ENCODE measurements around the gene SCRN1.

SCRN1 gene

DNA sequence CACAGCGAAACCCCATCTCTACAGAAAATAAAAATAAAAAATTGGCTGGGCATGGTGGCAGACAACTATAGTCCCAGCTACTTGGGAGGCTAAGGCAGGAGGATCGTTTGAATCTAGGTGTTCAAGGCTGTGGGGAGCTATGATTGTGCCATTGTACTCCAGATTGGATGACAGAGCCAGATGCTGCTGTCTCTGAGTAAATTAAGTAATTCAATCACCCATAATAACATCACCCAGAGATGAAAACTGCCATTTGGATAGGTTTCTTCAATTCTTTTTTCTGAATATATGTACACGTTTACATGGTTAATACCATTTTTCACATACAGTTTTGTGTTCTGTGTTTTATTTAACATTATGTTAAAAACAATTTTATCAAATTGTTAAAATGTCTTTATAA lies 104.0 kb downstream of the SCRN1 start:
- no peak for DNase-seq

DNA sequence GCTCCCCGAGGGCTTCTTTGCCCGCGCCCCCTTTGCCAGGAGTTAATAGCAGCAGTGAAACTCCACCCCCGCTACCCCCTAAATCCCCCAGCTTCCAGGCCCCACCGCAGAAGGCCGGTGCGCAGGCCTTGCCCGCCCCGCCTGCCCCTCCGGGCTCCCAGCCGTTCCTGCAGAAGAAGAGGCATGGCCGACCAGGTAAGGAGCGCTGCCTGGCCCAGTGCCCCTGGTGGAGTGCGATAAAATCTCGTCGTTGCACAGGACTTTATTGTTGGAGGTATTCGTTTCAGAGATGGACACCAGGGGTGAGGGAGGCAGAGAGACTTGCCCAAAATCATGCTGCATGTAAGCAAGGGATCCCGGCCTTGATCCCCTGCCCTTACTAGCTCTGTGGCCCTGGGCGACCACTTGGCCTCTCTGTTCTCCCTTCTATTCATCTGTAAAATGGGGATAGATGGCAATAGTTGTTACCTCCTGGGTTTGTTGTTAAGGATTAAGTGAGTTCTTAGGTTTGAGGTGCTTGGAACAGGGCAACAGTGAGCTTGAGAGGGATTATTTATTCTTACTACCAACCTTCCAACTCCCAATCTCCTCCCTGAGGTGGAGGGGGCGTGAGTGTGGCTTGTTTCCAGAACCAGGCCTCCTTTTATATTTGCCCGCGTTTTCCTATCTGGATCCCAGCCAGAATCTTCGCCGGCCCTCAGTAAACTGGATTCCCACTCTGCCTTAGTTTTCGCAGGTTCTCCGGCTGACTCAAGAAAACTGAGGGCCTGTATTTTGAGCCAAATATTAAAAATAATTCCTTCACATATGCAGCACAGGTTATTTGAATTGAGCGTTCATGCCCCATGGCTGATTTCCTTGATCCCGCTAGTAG lies 105.0 kb downstream of the SCRN1 start:
- no peak for DNase-seq

DNA sequence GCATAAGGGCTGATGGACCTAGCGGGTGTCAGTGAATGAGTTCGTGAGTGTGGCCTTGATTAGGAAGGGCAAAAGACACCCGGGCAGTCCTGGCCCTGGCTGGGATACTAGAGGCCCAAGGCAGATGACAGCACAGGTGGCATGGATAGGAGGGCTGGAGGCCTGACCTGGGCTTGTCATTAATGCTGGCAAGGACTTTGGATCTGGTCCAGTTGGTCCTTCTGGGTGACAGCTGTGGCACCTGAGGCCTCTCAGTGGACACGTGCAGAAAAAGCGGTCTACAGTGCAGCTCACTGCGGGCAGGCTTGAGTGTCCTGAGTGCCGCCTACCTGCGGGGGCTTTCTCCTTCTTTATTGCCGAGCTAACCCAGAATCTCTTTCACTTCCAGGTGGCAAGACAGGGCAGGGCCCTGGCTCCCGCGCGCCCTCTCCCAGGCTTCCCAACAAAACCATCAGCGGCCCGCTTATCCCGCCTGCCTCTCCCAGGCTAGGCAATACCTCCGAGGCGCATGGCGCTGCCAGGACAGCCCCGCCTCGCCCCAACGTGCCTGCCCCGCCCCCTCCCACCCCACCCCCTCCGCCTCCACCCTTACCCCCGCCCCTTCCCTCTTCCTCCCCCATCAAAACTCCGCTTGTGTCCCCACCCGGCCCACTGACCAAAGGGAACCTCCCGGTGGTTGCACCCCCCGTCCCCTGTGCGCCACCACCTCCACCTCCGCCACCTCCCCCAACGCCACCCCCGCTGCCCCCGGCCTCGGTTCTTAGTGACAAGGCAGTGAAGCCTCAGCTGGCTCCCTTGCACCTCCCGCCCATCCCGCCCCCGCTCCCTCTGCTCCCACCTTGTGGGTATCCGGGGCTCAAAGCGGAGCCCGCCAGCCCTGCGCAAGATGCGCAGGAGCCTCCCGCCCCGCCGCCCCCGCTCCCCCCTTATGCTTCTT lies 105.9 kb downstream of the SCRN1 start:
- no peak for DNase-seq

DNA sequence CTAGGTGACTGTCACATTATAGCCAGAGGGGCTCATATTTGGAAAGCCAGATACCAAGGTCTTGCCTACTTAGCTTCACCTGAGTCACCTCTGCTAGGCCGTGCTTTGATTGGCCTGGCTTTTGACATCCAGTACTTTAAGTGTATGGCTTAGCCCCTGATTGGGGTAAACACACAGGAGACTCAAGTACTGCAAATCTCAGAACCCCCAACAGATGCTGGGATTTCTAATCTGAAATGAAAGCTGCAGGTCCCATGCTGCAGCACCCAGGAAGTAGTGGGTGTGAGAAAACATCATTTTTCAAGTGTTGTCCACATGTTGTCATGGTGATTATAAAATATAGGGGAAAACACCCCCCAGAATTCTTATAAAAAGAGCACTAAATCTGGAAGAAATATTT lies 107.1 kb downstream of the SCRN1 start:
- DNase-seq, result no peak

DNA sequence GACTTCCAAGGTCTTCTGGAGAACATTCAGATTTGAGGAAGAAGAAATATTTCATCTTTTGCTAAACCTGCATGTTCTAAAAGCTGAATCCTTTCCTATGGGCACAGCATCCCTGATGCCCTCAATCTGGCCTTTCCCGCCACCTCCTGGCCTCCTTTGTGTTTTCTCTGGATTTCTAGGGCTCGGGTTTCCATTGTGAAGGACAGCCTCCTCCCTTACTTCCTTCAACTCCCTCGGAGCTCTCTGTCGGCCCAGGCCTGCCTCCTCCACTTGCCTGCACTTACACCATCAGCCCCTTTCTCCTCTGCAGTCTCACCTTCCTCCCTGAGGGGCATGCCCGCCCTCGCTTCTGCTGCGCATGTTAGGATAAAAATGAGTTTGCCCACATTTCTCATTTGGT lies 107.9 kb downstream of the SCRN1 start:
- DNase-seq, result no peak

DNA sequence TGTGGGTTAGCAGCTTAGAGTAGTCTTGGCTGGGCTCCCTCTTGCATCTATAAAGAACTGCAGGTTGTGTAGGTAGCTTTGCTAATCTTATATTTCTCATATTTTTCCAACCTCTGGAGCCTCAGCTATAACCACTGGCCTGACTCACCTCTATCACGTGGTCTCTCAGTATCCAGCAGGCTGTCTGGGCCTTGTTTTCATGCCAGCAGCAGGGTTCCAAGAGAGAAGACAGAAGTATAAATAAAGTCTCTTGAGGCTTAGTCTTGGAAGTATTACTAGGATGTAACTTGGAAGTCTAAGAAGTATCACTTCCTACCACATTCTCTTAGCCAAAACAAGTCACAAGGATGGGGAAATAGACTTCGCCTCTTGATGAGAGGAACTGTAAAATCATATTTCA lies 110.0 kb downstream of the SCRN1 start:
- no peak for DNase-seq

DNA sequence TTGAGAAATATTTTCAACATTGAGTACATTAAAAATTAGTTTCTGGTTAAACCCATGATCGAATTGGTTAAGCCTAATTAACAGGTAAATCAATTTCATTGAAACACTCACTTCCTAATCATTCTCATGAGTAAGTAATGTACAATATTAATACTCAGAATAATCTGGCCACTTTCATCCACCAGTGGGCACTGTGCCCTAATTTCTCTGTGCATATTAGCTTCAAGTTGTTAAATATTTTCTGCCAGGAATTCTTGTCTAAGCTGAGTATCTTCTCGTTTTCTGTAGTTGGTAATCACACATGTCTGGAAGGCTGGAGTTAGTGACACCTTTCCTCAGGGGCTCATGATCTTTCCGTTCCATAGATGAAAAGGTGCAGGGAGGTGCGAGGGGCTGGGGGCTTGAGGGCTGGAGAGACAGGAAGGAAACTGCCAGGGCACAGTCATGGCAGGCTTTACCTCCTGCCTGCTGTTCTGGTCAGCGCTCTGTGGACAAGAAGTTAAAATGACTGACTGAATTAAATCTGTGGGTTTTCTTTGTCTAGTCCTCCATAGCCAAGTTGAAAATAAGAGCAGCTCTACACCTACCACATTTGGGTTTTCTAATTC lies 111.4 kb downstream of the SCRN1 start:
- DNase-seq, result peak; percentile 68

DNA sequence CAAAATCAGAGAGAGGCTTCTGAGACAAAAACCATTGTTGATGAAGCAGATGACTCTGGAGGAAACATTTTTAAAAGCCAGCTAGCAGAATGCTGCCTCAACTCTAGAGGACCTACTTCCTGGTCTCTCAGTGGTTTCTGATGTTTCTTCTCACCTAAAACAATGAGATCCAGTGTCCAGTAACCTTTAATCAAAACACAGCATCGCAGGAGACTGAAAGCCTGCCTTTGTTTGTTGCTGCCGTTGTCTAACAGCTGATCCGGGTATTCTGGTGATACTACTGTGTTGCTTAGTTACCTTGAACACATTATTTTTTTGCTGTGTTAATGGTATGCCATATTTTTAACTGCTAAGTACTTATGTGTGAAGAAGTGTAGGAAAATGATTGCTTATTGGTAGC lies 112.4 kb downstream of the SCRN1 start:
- DNase-seq, result no peak

DNA sequence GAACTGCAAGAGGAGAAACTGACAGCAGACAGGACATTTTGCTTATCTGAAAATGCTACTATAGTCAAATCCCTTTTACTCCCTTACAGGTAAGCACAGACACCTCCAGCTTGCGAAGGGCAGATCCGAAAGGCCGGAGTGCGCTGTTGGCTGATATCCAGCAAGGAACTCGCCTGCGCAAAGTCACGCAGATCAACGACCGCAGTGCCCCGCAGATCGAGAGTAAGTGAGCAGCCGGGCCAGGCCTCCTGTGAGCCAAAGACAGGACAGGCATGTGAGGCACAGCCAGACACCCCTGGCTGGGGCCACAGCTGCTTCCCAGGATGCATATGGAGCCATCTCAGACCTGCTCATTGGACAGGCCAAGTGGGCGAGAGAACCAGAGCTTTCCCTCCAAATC lies 113.9 kb downstream of the SCRN1 start:
- no peak for DNase-seq

DNA sequence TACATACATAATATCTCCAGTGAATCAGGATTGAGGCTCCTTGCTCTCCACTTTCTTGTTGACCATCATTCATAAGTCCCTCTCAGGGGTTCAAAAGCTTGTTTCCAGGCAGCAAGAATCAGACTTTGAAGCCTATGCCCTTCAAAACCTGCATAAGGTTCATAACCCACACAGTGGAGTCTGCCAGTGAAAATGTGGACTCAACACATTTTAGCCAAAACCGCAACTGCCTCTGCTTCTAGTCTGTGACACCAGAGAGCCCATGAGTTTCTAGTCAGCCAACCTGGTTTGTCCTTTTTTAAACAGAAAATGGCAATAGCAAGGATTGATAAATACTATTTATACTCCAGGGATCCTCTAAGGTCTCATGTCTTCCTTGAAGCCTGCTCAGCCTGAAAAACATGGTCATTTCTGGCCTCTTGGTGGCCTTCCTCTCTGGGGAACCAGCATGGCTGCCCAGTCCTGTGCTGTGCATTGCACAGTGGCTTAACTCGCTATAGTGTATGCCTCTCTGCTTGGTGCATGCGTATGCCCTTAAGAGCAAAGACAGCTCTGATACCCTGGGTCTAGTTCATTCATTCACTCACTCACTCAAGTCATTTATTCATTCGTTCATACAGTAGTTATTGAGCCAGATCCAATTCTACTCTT lies 115.8 kb downstream of the SCRN1 start:
- peak; percentile 92 for DNase-seq

DNA sequence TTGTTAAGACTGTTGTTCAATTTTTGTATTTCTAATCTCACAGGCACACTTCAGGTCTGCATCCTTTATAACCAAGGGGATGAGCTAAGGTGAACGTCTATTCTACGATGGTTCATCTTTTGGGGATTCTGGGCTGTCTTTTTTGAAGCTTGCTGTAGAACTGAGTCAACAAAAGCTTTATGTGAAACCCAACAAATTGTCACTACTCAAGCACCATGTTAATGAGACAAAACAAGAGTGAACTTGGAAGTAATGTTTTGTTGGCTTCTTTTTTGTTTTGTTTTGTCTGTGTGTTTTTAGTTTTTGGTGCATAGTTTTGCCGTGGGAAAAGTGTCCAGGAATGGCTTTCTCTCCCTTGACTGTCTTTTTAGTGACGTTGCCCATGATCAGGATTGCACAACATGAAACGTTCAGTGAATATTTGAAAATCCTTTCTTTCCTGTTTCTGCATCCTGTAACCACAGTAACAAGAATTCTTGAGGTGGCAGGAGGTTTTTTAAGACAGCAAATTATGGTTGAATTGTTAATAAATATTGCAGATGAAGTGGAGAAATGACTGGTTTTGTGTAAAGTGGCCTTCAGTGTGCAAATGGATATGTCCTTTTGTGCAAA lies 117.7 kb downstream of the SCRN1 start:
- DNase-seq, result no peak
